HepG2 (cell line): ENCODE data around the gene FRMD5. TPM values are rescaled to one million over a fixed set of nuclear protein-coding genes. Genes with fewer than 3 reads are reported as not detected.

Experiments
- ATAC-seq: fragments of 200-7000 bp; cut with Tn5 transposase; 3 replicates; pipeline ENCODE4 v1.9.1; 2020; ENCODE audit warnings: mild to moderate bottlenecking, moderate library complexity
- BruUV-seq: library from RNA; stranded (reverse); fragments of 400-500 nt; replicated peaks from 2 replicates; lab custom pipeline; 2021; lab: Mats Ljungman, UMichigan
- CTCF ChIA-PET: fragments of 300-600 bp; formaldehyde crosslinking; extraction: SDS; loops from one replicate; lab custom pipeline; 2021; ENCODE audit warnings: low total read pairs, inconsistent platforms, low intra/inter-chr PET ratio; lab: Yijun Ruan, JAX
- POLR2A ChIA-PET: fragments of 350-600 bp; sonication (Branson Sonifier 250); formaldehyde crosslinking; loops from one replicate; lab custom pipeline; 2020; ENCODE audit warnings: antibody characterized with exemption, inconsistent platforms; lab: Yijun Ruan, JAX
- DNase-seq: peaks from one replicate; pipeline ENCODE4 v3.0.0-alpha.2; 2015; ENCODE audit warnings: low spot score
- FAIRE-seq: peaks from 3 replicates; lab custom pipeline; 2011; peaks lifted over from hg19 to GRCh38; lab: Jason Lieb, UNC
- H2AFZ ChIP-seq: one replicate; pipeline ENCODE4 v1.6.1; 2011; ENCODE audit warnings: low read length, inconsistent platforms
- H3K27ac ChIP-seq: fragments of 300-600 bp; 3 replicates; pipeline ENCODE4 v1.8.0; 2011; ENCODE audit warnings: mixed run types, mild to moderate bottlenecking, mixed read lengths, low read length, inconsistent platforms; ENCODE audit not compliant: insufficient read depth; ENCODE audit errors: extremely low read length
- H3K27me3 ChIP-seq, 2 experiments: fragments of 200-600 bp in 1 of 2; 2 replicates in 1 of 2; 3 replicates in 1 of 2; pipeline versions ENCODE4 v1.6.0 to v1.8.0; 2011; ENCODE audit warnings: low read length in 2 of 2, mild to moderate bottlenecking in 2 of 2, moderate library complexity in 2 of 2, inconsistent platforms in 1 of 2; ENCODE audit not compliant: insufficient read depth in 2 of 2, control insufficient read depth in 1 of 2
- H3K36me3 ChIP-seq, 2 experiments: fragments of 200-600 bp in 1 of 2; replicated peaks in 1 of 2; 2 replicates in 1 of 2; 3 replicates in 1 of 2; pipeline versions ENCODE4 v1.5.1 to v1.8.0; 2011; ENCODE audit warnings: low read length in 2 of 2, inconsistent platforms in 1 of 2; ENCODE audit not compliant: insufficient read depth in 2 of 2, control insufficient read depth in 1 of 2
- H3K4me1 ChIP-seq: 2 replicates; pipeline ENCODE4 v1.5.1; 2012; ENCODE audit warnings: low read length, inconsistent platforms; ENCODE audit not compliant: insufficient read depth
- H3K4me2 ChIP-seq: 2 replicates; pipeline ENCODE4 v1.6.0; 2011; ENCODE audit warnings: low read depth, low read length, inconsistent platforms
- H3K4me3 ChIP-seq, 3 experiments: fragments of 200-600 bp in 1 of 3; sonication (generic), shearing (Covaris generic) in 1 of 3; replicated peaks in 1 of 3; 2 replicates each; pipeline ENCODE4 v1.5.1; 2011 to 2016; ENCODE audit warnings: low read length in 3 of 3, inconsistent platforms in 2 of 3, low read depth in 2 of 3, mild to moderate bottlenecking in 2 of 3, control low read depth in 1 of 3, mixed read lengths in 1 of 3; ENCODE audit not compliant: insufficient read depth in 1 of 3
- H3K79me2 ChIP-seq: one replicate; pipeline ENCODE4 v1.6.1; 2011; ENCODE audit warnings: low read length, inconsistent platforms; ENCODE audit not compliant: insufficient read depth
- H3K9ac ChIP-seq: 2 replicates; pipeline ENCODE4 v1.6.0; 2011; ENCODE audit warnings: mild to moderate bottlenecking, low read depth, low read length, inconsistent platforms; ENCODE audit not compliant: insufficient read depth
- H3K9me3 ChIP-seq: 2 replicates; pipeline ENCODE4 v1.5.1; 2012; ENCODE audit warnings: mild to moderate bottlenecking, low read length
- H4K20me1 ChIP-seq: 2 replicates; pipeline ENCODE4 v1.6.0; 2011; ENCODE audit warnings: inconsistent platforms, mild to moderate bottlenecking, low read length, moderate library complexity; ENCODE audit not compliant: insufficient read depth
- SRY ChIP-seq: sonication (generic); formaldehyde crosslinking; IDR thresholded peaks from 2 replicates; pipeline ENCODE4 v1.8.0; 2022; ENCODE audit warnings: mild to moderate bottlenecking, missing genetic modification reagents
- ZBTB1 ChIP-seq: sonication (generic); formaldehyde crosslinking; IDR thresholded peaks from 2 replicates; pipeline ENCODE4 v1.4.0; 2020; ENCODE audit warnings: missing genetic modification reagents, borderline replicate concordance
- ZNF432 ChIP-seq: sonication (generic); formaldehyde crosslinking; IDR thresholded peaks from 2 replicates; pipeline ENCODE4 v1.5.0; 2020; ENCODE audit warnings: missing genetic modification reagents, mild to moderate bottlenecking, borderline replicate concordance
- ZNF510 ChIP-seq: sonication (generic); formaldehyde crosslinking; IDR thresholded peaks from 2 replicates; pipeline ENCODE4 v1.4.0; 2020; ENCODE audit warnings: low read depth, mild to moderate bottlenecking, missing genetic modification reagents
- ZNF567 ChIP-seq: sonication (generic); formaldehyde crosslinking; IDR thresholded peaks from 2 replicates; pipeline ENCODE4 v1.8.1; 2023; ENCODE audit warnings: mild to moderate bottlenecking, missing genetic modification reagents, borderline replicate concordance
- WGBS: methylation state at CpG from one replicate; pipeline ENCODE4 v1.1.6; 2017; ENCODE audit warnings: low lambda C conversion rate; 5-methylcytosine and 5-hydroxymethylcytosine counted together
- in situ Hi-C: cut with HindIII; loops from 2 replicates; pipeline ENCODE4 v1.10.0; 2017; ENCODE audit warnings: low pct_unique_long_range_greater_than_20kb; ENCODE audit not compliant: extremely low pct_ligation_motif_present
- intact Hi-C: fragments of 100-400 bp; cut with micrococcal nuclease; formaldehyde crosslinking; loops from one replicate; pipeline ENCODE4 v1.10.0; 2022; ENCODE audit not compliant: unreplicated experiment
- polyA plus RNA-seq, 8 experiments: library from polyadenylated mRNA; depleted of rRNA in 3 of 8; stranded (reverse) in 7 of 8; unstranded in 1 of 8; fragments of >200 nt; fragmentation: Illumina TruSeq in 4 of 8; extraction: Trizol in 4 of 8; gene quantifications; 2 replicates each; pipeline versions ENCODE4 v1.2.1 to v1.2.3, GENCODE V29; 2011 to 2016; ENCODE audit warnings: low read depth in 4 of 8, missing spikeins in 1 of 8, mixed read lengths in 1 of 8; ENCODE audit not compliant: insufficient read depth in 1 of 8
- total RNA-seq, 5 experiments: library from RNA; depleted of rRNA; stranded (reverse); fragments of >200 nt; fragmentation: Illumina TruSeq; extraction: Trizol; gene quantifications; 2 replicates each; pipeline ENCODE4 v1.2.3, GENCODE V29; 2016; ENCODE audit warnings: low read depth in 1 of 5
- TF ChIP-seq, protein P1 (sequence below): sonication (generic); formaldehyde crosslinking; IDR thresholded peaks from 2 replicates; pipeline ENCODE4 v1.4.0; 2020; ENCODE audit warnings: missing genetic modification reagents

FRMD5 gene
- total and polyA plus RNA-seq, 2 of the 13 experiments (the other 11 are each of a cell fraction or from before 2014, with no cell fraction given): 0.93 to 1.5 TPM

- Histone ChIP-seq H3K4me1 (no peaks in the 10 kb centered on the region), H3K79me2 (no peaks in the 10 kb centered on the region), H3K27me3 (no peaks in the 10 kb centered on the region), H4K20me1 (no peaks in the 10 kb centered on the region), H3K36me3 (no peaks in the 10 kb centered on the region), H2AFZ (no peak overlapping the region), H3K27ac (no peak overlapping the region), H3K4me3 (no peak overlapping the region), H3K9me3 (no peaks in the 10 kb centered on the region), H3K9ac (no peak overlapping the region), H3K4me2 (no peak overlapping the region)
- intact Hi-C loops (no loop called here), in situ Hi-C loops (no loop called here)
- WGBS: 45% methylated on average over 2 of the region's 2 CpGs
- no peak for DNase-seq
- ChIA-PET CTCF (no interaction called here), POLR2A (no interaction called here)
- TF ChIP-seq ZNF567 (no peak), SRY (CRISPR knock-in tag) (no peak), ZBTB1 (CRISPR knock-in tag) (no peak)
- no TSS peak for BruUV-seq
- FAIRE-seq: no peak
- ATAC-seq: no peak
Measured at GRCh38 chr15:43958861-43959330, 236.2 kb downstream of the FRMD5 start.

DNA sequence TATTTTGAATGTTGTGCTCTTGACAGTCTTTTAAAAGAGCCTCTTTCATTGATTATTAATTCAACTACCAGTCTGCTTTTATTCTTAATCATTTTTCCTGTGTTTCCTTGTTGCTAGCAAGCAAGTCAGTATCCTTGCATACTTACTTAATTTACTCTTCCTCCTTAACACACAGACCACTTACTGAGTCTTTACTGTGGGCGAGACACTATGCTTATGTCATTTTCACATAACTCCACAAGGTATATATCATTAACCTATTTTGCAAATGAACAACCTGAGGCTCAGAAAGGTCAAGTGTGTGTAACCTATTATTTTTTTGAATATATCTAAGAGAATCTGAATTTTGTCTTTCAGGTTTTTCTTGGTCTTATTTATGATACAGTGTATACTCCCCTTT, 237.3 kb downstream of the FRMD5 start:
- DNase-seq: no peak
- no peaks in the 10 kb centered on the region for H3K27me3 ChIP-seq
- no peaks in the 10 kb centered on the region for H4K20me1 ChIP-seq
- CTCF ChIA-PET: no interaction called here
- H3K4me2 ChIP-seq: no peak overlapping the region
- H3K27ac ChIP-seq: no peak overlapping the region
- FAIRE-seq: no peak
- no peaks in the 10 kb centered on the region for H3K4me1 ChIP-seq
- WGBS: 28% methylated on average over 1 of the region's 1 CpG
- BruUV-seq: no TSS peak
- in situ Hi-C loops: no loop called here
- H2AFZ ChIP-seq: no peak overlapping the region
- ATAC-seq: no peak
- no peaks in the 10 kb centered on the region for H3K36me3 ChIP-seq
- POLR2A ChIA-PET: no interaction called here
- intact Hi-C loops: no loop called here
- H3K4me3 ChIP-seq: no peak overlapping the region
- TF ChIP-seq ZBTB1 (CRISPR knock-in tag): no peak
- no peak for TF ChIP-seq ZNF510 (CRISPR knock-in tag)
- no peak for TF ChIP-seq ZNF432 (CRISPR knock-in tag)
- TF ChIP-seq, protein P1, sequence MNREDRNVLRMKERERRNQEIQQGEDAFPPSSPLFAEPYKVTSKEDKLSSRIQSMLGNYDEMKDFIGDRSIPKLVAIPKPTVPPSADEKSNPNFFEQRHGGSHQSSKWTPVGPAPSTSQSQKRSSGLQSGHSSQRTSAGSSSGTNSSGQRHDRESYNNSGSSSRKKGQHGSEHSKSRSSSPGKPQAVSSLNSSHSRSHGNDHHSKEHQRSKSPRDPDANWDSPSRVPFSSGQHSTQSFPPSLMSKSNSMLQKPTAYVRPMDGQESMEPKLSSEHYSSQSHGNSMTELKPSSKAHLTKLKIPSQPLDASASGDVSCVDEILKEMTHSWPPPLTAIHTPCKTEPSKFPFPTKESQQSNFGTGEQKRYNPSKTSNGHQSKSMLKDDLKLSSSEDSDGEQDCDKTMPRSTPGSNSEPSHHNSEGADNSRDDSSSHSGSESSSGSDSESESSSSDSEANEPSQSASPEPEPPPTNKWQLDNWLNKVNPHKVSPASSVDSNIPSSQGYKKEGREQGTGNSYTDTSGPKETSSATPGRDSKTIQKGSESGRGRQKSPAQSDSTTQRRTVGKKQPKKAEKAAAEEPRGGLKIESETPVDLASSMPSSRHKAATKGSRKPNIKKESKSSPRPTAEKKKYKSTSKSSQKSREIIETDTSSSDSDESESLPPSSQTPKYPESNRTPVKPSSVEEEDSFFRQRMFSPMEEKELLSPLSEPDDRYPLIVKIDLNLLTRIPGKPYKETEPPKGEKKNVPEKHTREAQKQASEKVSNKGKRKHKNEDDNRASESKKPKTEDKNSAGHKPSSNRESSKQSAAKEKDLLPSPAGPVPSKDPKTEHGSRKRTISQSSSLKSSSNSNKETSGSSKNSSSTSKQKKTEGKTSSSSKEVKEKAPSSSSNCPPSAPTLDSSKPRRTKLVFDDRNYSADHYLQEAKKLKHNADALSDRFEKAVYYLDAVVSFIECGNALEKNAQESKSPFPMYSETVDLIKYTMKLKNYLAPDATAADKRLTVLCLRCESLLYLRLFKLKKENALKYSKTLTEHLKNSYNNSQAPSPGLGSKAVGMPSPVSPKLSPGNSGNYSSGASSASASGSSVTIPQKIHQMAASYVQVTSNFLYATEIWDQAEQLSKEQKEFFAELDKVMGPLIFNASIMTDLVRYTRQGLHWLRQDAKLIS (CRISPR knock-in tag): no peak
- no peaks in the 10 kb centered on the region for H3K9me3 ChIP-seq
- H3K9ac ChIP-seq: no peak overlapping the region
- no peaks in the 10 kb centered on the region for H3K79me2 ChIP-seq
